Measurements from ENCODE around the gene CRYM.

Gene CRYM

GRCh38 chr16:21217121-21217520 lies 61.0 kb downstream of the CRYM start:
- DNase-seq (ENCODE audit: low read depth) = no peak
- TF ChIP-seq, protein P1, sequence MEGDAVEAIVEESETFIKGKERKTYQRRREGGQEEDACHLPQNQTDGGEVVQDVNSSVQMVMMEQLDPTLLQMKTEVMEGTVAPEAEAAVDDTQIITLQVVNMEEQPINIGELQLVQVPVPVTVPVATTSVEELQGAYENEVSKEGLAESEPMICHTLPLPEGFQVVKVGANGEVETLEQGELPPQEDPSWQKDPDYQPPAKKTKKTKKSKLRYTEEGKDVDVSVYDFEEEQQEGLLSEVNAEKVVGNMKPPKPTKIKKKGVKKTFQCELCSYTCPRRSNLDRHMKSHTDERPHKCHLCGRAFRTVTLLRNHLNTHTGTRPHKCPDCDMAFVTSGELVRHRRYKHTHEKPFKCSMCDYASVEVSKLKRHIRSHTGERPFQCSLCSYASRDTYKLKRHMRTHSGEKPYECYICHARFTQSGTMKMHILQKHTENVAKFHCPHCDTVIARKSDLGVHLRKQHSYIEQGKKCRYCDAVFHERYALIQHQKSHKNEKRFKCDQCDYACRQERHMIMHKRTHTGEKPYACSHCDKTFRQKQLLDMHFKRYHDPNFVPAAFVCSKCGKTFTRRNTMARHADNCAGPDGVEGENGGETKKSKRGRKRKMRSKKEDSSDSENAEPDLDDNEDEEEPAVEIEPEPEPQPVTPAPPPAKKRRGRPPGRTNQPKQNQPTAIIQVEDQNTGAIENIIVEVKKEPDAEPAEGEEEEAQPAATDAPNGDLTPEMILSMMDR (IDR thresholded peaks at IDR 0.05; ENCODE audit: control insufficient read depth, insufficient read depth, low read depth, low read length, missing control alignments) = no peak
- H3K4me3 ChIP-seq (ENCODE audit: control insufficient read depth, low read depth, low read length) = no peak overlapping the region

- no peak overlapping the region for H3K4me3 ChIP-seq (ENCODE audit: control insufficient read depth, low read depth, low read length)
- no peak for DNase-seq (ENCODE audit: low read depth)
- TF ChIP-seq, protein P1 (IDR thresholded peaks at IDR 0.05; ENCODE audit: control insufficient read depth, insufficient read depth, low read depth, low read length, missing control alignments) = no peak
Measured at GRCh38 chr16:21214086-21214485, 64.0 kb downstream of the CRYM start.

GRCh38 chr16:21211486-21211885 lies 66.6 kb downstream of the CRYM start, which contains the start of gene ZP2:
ZP2 (minus strand) TSS chr16:21211574; CDS start chr16:21211547, 27 bp downstream.
- DNase-seq (ENCODE audit: low read depth) = no peak
- H3K4me3 ChIP-seq (ENCODE audit: control insufficient read depth, low read depth, low read length) = no peak within 1 kb of the TSS
- TF ChIP-seq, protein P1 (IDR thresholded peaks at IDR 0.05; ENCODE audit: control insufficient read depth, insufficient read depth, low read depth, low read length, missing control alignments) = no peak
